NCI-H146 (cell line): ENCODE measurements around the gene CERS6.

Source experiments
- DNase-seq: peaks from one replicate; lab custom pipeline; 2025; lab: John Stamatoyannopoulos, UW

CERS6 gene

GRCh38 chr2:168671932-168672331, 215.9 kb downstream of the CERS6 start:
- DNase-seq, result no peak

- no peak for DNase-seq
These were observed 217.5 kb downstream of the CERS6 start for GRCh38 chr2:168673265-168674189.

- DNase-seq, result no peak
These were observed 222.2 kb downstream of the CERS6 start for GRCh38 chr2:168678153-168678853.

- no peak for DNase-seq
These were observed 223.0 kb downstream of the CERS6 start for GRCh38 chr2:168679081-168679480.

GRCh38 chr2:168679741-168680310, 223.8 kb downstream of the CERS6 start:
- DNase-seq, result peak; percentile 26

GRCh38 chr2:168683996-168684395, 227.9 kb downstream of the CERS6 start:
- no peak for DNase-seq

- DNase-seq, result no peak
These were observed 229.0 kb downstream of the CERS6 start for GRCh38 chr2:168684921-168685599.

GRCh38 chr2:168685600-168686451, 229.8 kb downstream of the CERS6 start:
- DNase-seq, result no peak

GRCh38 chr2:168686452-168687191, 230.6 kb downstream of the CERS6 start:
- no peak for DNase-seq

- no peak for DNase-seq
These were observed 231.2 kb downstream of the CERS6 start for GRCh38 chr2:168687314-168687713.

- no peak for DNase-seq
These were observed 234.4 kb downstream of the CERS6 start for GRCh38 chr2:168690381-168690885.

- no peak for DNase-seq
These were observed 235.1 kb downstream of the CERS6 start for GRCh38 chr2:168691221-168691620.

- no peak for DNase-seq
These were observed 236.2 kb downstream of the CERS6 start for GRCh38 chr2:168692132-168692744.

GRCh38 chr2:168694173-168694572, 238.1 kb downstream of the CERS6 start:
- no peak for DNase-seq

- DNase-seq, result no peak
These were observed 238.8 kb downstream of the CERS6 start for GRCh38 chr2:168694866-168695265.

GRCh38 chr2:168697668-168698121, 241.6 kb downstream of the CERS6 start:
- no peak for DNase-seq

- no peak for DNase-seq
These were observed 242.9 kb downstream of the CERS6 start for GRCh38 chr2:168698969-168699368.

GRCh38 chr2:168699844-168700417, 243.9 kb downstream of the CERS6 start:
- no peak for DNase-seq

GRCh38 chr2:168700615-168701245, 244.7 kb downstream of the CERS6 start:
- DNase-seq, result no peak
